Measurements from ENCODE around the gene SEMA4F.

The SEMA4F gene

DNA sequence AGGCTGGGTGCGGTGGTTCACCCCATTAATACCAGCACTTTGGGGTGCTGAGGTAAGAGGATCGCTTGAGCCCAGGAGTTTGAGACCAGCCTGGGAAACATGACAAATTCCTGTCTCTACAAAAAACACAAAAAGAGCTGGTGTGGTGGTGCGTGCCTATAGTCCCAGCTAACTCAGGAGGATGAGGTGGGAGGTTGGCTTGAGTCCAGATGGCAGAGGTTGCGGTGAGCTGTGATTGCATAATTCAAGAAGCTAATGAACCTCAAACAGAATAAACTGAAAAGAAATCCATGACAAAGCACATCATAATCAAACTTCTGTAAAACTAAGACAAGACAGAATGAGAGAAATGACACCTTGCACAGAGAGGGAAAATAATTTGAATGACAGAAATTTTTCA is 54.8 kb downstream of the SEMA4F start:
- DNase-seq, result no peak

DNA sequence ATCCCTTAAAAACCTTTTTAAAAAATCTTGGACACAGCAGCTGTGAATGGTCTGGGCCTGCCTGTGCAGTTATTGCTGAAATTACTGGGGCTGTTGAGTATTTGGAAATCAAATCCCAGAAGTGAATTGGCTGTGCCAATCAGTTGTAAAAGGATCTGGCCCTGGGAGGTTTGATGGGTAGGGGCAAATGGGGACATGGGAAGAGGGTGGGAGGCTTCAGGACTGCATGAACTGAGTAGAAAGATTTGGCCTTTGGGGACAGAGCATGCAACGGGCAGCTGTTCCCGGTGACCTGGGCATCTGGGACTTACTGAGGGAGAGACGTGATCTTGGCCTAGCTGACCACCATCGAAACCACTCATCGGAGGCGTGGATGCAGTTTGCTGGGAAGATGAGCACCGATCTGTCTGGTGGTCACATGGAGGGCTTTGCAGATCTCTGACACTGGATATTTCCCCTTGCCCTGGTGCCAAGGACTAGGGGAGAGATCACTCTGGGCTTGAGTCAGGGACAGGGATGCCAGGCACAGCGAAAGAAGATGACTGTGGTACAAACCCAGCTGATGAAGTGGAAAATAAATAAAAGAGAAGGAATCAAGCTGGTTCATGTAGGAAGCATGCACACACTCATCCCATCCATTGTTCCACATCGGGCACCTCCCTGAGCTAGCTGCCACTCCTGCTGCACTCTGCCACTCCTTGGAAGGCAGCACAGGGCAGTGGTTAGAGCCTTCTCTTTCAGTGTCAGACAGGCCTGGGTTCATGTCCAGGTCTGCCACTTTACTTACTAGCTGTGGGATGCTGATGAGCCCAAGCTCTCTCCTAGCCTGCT is 58.4 kb downstream of the SEMA4F start:
- DNase-seq, result no peak

DNA sequence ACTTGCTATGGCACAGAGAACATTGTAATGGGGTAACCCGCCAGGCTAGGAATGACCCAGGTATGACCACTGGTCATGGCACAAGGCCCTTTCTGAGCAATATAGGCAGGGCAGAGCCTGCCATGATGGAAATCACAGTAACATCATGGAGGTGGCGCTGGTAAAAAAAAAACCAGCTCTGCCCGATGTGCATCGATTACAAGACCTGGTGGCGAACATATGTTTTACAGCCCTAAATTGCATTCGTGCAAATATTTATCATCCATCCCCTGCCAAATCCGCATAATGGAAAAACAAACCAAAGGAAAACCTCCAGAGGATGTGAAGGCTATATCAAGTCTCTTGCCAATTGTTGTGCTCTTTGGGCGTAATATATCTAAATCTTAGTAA is 60.6 kb downstream of the SEMA4F start:
- no peak for DNase-seq

DNA sequence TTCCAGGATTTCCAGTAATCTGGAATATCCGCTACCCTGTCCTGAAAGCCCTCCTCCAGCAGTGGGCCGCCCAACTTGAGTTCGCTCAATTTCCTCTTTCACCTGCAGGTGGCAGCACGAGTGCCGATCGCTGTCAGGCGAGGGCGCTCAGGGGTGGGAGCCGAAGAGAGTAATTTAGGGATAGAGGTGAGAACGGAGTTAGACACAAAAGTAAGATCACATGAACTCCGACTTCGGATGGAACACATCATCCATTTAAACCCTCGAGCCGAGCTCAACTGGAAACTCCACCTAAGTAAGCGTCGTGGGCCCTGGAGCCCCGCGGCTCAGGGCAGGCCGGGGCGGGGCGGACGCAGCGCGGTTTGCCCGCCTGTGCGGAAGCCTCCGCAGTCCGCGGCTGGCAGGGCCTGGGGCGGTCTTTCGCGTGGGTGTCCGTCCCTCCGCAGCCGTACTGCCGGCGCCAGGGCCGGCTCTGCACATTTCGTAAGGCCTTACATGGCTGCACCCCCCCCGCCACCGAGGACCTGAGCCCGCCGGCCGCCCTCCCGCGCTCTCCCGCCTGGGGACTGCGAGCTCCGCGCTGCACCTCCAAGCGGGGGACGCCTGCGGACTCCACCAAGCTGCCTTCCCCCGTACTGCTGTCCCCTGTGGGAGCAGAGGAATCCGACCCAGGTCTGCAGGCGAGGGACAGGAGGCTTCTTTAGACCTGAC is 61.2 kb downstream of the SEMA4F start:
- DNase-seq, result peak; percentile 80

GRCh38 chr2:74715880-74716279 is 61.8 kb downstream of the SEMA4F start:
- DNase-seq, result no peak

DNA sequence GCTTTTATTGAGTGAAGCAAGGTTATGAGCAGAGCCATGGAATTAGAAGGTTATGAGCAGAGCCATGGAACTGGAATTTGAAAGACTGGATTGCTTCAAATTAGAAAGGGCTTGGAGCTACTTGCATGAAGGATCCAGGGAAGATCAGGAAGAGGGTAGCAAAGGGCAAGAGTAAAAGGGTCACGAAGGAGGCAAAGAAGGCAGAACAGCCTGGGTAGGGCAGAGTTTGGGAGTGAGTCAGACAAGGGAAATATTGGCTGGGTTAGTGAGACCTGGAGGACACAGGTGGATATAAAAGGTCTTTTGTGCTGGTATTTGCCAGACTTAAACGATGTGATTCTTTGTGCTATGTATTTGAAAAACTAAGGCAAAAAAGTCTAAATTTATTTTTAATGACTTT is 65.0 kb downstream of the SEMA4F start:
- DNase-seq, result no peak

- DNase-seq, result no peak
Observed at GRCh38 chr2:74721316-74721715, 67.3 kb downstream of the SEMA4F start.

- no peak for DNase-seq
Observed at GRCh38 chr2:74724496-74724895, 70.4 kb downstream of the SEMA4F start.

DNA sequence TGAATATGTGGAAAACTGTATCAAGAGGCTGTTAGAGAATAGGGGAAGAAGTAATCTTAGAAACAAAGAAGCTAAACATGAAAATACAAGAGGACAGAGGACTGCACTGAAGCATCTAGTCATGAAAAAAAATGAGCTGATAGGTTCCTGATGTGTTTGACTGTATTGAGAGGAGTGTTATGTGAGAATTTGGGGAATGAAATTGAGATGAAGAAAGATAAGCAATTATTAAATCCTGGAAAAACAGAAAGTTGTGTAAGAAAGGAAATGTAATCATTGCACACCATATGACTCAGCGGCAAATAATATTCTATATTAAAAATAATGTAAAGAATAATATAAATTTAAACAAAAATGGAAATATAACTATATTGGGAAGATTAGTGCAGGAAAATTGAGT is 71.2 kb downstream of the SEMA4F start:
- no peak for DNase-seq

DNA sequence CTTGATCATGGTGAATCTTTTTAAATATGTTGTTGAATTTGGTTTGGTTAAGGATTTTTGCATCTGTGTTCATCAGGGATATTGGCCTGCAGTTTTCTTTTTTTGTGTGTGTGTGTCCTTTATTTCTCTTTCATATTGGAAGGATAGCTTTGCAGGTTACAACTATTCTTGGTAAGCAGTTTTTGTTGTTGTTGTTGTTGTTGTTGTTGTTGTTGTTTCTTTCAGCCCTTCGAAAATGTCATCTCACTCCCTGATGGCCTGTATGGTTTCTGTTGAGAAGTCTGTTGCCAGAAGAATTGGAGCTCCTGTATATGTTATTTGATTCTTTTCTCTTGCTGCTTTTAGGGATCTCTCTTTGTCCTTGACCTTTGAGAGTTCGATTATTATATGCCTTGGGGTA is 74.8 kb downstream of the SEMA4F start:
- DNase-seq, result no peak

GRCh38 chr2:74730530-74730929 is 76.5 kb downstream of the SEMA4F start:
- no peak for DNase-seq

Data from CD4-positive, alpha-beta T cell treated with Interleukin-4 for 4 hours (primary cell).